Medulla oblongata (tissue), 1 donor: ENCODE measurements around the gene HOXD9.

Source experiments
- DNase-seq: peaks from one replicate; pipeline ENCODE4 v3.0.0-alpha.2; 2015; ENCODE audit errors: extremely low spot score

HOXD9 gene

GRCh38 chr2:176124110-176124946 lies 1.8 kb downstream of the HOXD9 start:
- no peak for DNase-seq

- no peak for DNase-seq
Observed at GRCh38 chr2:176124947-176125771, 2.6 kb downstream of the HOXD9 start.

DNA sequence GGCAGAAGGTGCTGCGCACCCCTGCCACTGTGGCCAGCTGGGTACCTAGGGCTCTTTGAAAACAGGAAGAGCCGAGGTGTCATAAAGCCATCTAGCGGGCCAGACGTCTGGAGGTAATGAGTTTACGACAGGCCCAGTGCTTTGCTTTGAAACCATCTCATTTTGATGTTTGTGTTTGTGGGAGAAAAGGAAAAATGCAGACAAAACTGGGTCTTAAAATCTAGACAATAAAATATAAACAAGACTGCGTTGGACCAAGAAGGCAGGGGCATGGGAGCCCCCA lies 3.2 kb downstream of the HOXD9 start:
- DNase-seq = no peak

GRCh38 chr2:176126929-176127773 lies 4.6 kb downstream of the HOXD9 start:
- peak; percentile 87 for DNase-seq

DNA sequence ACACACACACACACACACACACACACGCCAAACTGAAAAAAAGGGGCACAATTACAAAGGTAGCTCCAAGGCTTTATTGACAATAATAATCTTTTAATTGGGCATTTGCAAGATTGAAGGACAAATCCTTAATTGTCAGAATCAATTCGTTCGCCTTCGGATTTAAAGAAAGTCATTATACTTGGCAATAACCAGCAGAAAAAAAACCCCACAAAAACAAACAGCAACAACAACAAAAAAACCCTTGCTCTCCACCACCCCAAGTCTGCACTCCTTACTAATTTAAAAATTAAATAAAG lies 5.2 kb downstream of the HOXD9 start:
- DNase-seq = no peak

DNA sequence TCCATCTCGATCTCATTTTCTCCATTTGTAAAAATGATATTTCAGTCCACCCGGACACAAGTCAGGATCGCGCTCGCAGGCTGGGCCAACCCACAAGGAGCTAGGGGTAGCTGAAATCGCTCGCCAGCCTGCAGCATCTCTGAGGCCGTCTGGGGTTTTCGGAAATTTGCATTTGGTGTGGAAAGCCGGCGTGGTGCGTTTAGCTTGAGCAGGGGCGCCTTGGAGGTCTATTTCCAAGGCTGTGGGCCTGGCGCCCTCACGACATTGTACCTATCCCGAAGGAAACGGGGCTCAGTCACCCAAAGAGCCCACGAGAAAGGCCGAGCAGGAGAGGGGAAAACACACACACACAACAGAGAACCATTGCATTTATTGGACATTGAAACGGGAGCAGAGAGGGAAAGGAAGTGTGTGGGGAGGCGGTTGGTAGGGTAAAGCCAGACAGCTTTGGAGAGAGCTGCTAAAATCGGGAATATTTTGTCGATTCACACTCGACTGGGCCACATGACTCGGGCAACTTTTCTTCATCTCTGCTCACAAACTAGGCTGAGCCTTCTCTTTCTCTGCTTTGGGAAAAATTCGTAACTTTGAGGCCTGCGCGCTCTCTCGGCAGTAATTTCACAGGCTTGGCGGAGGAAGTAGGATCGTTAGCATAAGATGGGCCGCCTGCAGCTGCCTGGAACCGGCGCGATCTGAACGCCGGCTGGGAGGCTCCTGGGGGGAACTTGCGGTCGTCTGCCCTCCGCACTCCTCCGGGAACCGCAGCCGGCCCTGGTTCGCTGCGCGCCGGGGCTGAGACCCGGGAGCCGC lies 5.9 kb downstream of the HOXD9 start:
- peak; percentile 30 for DNase-seq

DNA sequence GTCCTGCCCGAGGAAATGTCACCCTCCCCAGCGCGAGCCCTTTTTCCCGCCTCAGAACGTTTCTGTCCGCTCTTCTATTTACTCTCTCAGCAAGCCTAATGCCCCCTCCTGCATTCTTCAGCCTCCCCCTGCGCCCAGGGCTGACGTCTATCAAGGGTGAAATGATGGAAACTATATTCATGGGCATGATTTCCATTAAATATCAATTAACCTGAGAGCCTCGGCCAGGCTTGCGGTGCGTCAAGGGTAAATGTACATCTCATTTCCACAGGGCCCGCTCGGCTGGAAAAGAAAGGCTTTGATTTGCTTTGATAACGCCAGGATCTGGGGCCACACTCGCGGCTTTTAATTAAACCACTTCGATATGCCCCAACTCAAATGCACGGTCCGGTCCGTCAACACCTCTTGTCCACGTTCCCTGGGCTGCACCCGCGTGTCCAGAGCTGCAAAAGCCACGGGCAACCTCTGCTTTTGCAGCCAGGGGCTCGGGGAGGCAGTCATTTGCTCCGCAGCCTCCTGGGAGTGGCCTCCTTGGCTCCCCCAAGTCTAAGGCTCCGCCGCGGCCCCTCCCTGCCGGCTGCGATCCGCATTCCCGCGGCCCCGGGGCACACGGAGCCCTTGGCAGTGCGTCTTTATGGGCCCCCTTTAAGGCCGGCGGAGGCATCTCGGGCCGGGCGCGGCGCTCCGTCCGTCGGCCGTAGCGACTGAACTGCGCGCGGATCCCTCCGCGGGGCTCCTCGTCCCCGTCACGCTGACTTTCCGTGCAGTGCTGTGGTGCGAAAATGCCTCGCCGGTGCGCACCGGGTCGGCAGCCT lies 6.7 kb downstream of the HOXD9 start, which contains the start of gene HOXD8:
HOXD8 (plus strand) TSS at position 724 of the 815 bp plus-strand sequence. CDS start 662 bp downstream, outside the sequence.
- DNase-seq = peak; percentile 48

GRCh38 chr2:176129813-176130146 lies 7.3 kb downstream of the HOXD9 start:
- DNase-seq = peak; percentile 23

DNA sequence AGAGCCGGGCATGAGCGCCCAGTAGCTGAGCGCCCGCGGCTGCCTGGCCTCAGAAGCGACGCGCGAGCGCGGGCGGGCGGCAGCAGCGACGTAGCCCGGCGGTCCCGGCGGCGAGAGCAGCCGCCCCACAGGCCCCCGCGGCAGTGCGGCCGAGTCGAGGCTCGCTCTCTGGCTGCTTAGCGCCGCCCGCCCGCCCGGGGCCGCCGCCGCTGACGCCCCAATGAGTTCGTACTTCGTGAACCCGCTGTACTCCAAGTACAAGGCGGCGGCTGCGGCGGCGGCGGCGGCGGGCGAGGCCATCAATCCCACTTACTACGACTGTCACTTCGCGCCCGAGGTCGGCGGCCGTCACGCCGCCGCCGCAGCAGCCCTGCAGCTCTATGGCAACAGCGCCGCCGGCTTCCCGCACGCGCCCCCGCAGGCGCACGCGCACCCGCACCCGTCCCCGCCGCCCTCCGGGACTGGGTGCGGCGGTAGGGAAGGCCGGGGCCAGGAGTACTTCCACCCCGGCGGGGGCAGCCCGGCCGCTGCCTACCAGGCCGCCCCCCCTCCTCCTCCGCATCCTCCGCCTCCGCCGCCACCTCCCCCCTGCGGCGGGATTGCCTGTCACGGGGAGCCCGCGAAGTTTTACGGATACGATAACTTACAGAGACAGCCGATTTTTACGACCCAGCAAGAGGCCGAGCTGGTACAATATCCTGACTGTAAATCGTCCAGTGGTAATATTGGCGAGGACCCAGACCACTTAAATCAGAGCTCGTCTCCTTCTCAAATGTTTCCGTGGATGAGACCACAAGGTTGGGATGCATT lies 7.8 kb downstream of the HOXD9 start:
- peak; percentile 67 for DNase-seq

DNA sequence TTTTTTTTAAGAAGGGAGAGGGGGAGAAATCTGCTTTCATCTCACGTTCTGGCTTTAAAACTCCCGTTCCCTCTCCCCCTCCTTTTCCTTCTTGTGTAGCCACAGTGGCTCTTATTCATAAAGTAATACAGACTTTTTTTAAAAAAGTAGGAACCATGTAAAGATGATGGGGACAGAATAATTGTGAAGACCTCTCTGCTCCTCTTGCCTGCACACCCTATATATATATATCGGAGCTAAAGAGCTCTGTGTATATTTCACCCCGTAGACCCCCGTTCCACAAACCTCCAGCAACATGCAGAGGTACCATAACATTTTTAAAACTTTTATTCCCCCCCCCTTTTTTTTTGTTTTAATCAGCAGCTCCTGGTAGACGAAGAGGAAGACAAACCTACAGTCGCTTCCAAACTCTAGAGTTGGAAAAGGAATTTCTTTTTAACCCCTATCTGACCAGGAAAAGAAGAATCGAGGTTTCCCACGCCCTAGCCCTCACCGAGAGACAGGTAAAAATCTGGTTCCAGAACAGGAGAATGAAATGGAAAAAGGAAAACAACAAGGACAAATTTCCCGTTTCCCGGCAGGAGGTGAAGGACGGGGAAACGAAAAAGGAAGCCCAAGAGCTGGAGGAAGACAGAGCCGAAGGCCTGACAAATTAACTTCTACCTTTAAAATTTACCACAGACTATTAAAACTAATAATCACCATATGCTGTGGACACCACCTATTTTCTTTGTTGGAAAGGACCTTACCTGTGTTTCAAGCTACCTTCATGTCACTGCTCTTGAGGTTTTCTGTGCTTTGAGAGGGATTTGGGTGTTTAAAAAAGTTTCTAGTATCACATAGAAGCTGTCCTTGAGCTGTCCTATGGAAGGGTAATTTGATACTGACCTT lies 8.7 kb downstream of the HOXD9 start:
- DNase-seq = no peak

GRCh38 chr2:176131848-176132158 lies 9.3 kb downstream of the HOXD9 start:
- no peak for DNase-seq

- peak; percentile 20 for DNase-seq
Observed at GRCh38 chr2:176132205-176133171, 10.0 kb downstream of the HOXD9 start.

GRCh38 chr2:176133389-176133788 lies 10.9 kb downstream of the HOXD9 start:
- peak; percentile 80 for DNase-seq

DNA sequence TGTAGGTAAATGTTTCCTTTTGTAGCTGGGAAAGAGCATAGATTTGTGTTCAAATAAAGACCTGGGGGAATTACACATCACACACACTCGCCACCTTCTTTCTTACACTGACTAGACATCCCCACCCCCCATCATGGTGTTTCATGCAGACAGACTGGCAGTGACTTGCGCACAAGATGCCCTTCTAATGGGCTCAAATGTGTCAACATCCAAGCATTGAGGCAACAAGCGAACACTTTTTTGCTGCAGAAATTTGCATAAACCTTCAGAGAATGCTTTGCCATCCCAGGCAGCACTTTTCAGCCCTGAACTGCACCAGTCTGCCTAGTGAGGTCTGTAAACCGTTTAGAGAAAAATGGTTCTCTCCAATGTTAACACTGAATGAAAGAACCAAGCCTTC lies 11.5 kb downstream of the HOXD9 start:
- DNase-seq = no peak

- peak; percentile 46 for DNase-seq
Observed at GRCh38 chr2:176135035-176135440, 12.5 kb downstream of the HOXD9 start.

DNA sequence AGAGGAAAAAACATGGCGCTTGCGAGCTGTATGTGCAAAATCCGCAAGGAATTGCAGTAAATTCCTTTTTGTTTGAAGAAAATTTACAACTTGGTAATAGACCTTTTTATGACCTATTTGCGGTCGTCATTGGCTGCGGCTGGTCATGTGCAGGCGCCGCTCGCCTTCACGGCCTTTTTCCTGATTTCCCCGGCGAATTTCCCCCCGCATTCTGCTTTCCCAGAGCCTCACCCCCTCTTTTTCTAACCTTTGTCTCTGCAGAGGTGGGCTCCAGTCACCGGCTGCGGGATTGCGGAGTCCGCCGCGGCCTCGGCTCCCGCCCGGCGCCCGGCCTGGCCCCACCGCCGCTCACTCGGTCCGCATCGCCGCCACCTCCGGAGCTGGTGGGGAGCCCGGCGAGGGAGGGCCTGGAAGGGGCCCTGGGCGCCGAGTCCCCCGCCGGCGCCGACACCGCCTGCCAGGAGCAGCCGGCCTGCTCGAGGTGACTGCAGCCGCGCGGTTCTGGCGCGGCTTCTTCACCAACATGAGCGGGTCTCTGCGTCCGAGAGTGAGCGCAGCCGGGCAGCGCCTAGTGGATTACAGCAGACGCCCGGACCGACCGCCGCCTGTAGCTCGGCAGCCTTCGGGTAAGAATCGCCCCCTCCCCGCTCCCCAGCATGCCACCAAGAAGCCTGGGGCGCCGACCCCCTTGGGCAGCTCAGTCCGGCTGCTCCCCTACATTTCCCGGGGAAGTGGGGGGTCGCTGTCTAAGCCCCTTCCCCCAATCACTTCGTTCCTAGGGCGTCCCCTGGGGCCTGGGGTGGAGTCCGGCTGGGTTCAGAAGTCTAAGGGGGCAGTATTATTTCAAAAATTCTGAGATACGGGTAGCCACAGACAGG lies 14.1 kb downstream of the HOXD9 start:
- DNase-seq = no peak

GRCh38 chr2:176137252-176137580 lies 14.7 kb downstream of the HOXD9 start:
- no peak for DNase-seq
